GM21526 (cell line): ENCODE measurements around the gene ADAM17.
A peak's percentile ranks its signal among the peaks of the same experiment; 100 is the strongest.
"Not testable (repeated sequence)": the region's sequence is repeated elsewhere in the genome, so short reads cannot be mapped to it uniquely, and the experiment has no call there.

Experiments used
- ATAC-seq: cut with Tn5 transposase; IDR thresholded peaks from one replicate; pipeline ENCODE4 v1.9.1; 2021; ENCODE audit warnings: moderate library complexity; ENCODE audit not compliant: unreplicated experiment, low FRiP score

ADAM17 gene

DNA sequence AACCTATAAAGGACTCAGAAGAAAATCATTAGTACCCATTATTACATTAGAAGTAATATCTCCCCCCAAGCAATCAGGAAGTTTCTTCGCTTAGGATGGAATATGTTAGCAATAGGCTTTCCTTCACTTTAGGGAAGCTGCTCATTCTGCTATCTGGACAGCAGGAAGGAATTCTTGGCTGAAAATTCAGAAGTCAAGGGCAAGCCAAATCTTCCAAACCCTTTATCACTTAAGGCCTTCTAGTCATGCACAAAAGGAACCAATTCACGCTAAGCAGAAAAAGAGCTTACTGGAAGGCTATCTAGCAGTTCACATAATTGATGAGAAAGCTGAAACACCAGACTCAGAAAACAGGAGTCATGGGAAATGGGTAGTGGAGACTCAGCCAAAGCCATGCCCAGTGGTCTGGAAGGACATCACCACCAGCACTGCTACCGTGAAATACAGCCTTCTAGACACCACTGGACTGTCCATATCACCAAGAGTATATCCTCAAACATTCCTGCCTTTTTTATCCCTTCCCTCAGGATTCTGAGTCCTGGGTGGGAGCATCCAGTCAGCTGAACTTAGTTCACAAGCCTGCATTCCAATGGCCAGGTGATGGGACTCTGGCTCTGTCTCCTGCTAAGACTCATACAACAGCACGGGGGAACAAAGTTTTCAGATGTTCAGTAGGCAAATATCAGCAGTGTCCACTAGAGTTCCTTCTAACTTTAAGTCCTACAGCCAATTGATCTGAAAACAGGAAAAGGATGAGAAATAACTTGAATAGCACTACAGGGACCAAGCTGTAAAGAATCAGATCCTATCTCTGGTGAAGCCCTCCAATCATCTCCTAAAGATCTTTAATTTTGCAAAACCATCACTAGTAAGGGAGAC, 14.8 kb upstream of the ADAM17 start:
- no peak for ATAC-seq

DNA sequence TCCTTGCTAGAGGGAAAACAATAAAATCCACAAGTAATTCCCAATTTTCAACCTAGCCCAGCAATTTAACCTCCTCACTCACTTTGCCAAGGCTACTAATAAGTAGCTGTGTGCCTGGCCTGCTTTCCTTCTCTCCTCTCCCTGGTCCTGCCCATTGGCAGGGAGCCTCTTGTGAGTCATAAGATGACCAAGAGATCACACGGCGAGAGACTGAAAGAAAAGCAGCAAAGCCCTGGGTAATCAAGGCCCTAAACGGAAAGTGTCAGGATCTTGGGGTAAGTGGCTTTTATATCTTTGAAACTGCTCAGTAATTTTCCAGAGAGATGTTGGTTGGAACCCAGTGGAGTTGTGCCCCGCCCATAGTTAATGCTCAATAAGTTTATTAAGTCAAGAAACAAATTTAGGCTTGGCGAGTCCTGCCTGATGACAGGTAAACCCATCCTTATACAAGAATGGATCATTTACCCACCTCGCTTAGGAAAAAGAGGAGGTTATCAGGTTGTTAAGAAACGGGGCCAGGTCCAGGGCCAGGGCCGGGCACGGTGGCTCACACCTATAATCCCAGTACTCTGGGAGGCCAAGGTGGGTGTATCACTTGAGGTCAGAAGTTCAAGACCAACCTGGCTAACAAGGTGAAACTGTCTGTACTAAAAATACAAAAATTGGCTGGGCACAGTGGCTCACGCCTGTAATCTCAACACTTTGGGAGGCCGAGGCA, 10.0 kb upstream of the ADAM17 start:
- no peak for ATAC-seq

- no peak for ATAC-seq
These were observed 5.0 kb upstream of the ADAM17 start for GRCh38 chr2:9560628-9561027.

DNA sequence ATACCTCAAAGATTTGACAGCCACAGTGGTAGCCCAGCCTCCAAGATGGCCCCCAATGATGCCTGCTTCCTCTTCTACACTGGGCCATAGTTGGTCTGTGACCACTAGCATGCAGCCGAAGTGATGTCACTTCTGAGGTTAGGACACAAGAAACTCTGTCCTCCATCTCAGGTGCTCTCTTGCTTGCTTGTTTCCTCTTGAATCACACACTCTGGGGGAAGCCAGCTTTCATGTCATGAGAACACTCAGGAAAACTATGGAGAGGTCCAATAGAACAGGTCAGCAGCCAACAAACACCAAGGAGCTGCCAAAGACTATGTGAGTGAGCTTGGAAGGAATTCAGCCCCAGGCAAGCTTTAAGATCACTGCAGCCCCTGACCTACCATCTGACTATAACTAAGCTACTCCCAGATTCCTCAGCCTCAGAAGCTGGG, 3.3 kb upstream of the ADAM17 start:
- no peak for ATAC-seq

DNA sequence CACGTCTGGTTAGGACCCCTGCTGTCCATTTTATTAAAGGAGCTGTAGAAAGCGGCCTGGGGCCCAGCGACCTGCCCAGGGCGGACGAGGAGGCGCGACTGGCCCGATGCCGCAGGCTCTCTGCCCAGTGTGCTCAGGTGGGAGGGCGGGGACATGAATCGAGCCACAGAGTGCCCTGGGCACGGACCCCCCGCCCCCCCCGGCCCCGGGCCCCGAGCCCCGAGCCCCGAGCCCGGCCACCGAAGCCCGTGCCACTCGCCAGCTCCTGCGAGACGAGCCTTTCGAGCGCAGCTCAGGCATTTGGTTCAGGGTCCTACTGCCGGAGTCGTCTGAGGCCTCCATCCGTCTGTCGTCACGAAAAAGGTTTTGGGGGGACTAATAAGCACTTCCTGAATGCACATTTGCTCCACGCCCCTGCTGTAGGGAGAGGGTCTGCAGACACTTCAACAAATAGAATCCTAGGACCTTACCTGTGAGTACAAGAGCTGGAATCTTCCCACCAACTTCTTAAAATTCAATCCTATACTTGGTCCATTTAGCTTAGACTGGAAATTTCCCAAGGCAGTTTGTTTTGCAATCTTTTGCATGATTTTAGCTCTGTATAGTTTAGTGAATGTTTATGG, 602 bp upstream of the ADAM17 start:
- peak; percentile 20 for ATAC-seq

GRCh38 chr2:9554921-9555296, 721 bp downstream of the ADAM17 start:
- ATAC-seq: no peak

DNA sequence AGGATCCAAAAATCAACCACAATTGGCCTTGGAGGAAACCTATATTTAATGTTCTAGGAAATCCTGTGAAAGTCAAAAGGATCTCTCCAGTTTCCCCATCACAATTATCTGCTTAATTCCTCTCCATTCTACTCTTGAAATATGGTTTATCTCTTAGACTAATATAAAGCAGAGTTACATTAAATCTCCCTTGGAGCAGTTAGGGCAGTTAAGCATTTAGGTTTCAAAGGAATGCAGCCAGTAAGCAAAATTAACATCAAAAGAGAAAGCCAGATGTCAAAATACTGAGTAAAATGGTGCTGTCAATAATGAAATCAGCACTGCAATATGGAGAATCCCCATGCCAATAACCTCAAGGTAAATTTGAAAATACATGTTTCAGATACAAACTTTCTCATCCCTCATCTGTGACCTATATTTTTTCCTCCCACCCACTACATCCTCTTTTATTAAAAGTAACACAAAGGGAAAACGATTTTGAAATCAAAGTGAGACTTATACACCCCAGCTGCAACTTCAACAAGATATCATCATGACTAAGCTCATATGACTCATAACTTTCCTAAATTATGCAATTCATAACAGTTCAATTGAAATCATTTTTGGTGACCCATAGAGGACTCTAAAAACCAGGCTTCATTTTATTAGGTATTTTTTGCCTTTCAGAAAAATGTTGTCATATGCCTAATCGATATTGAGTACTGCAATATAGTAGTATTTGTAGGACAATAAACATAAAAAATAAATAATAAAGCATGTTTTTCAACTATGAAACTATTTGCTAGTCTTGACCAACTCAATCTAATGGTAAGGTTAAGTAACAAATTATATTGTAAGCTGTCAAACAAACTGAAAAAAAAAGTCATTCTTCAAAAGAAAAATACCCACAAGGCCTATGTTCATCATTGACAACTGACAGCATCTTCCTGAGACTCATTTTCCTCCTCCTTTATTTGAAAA, 3.1 kb downstream of the ADAM17 start:
- ATAC-seq: no peak

DNA sequence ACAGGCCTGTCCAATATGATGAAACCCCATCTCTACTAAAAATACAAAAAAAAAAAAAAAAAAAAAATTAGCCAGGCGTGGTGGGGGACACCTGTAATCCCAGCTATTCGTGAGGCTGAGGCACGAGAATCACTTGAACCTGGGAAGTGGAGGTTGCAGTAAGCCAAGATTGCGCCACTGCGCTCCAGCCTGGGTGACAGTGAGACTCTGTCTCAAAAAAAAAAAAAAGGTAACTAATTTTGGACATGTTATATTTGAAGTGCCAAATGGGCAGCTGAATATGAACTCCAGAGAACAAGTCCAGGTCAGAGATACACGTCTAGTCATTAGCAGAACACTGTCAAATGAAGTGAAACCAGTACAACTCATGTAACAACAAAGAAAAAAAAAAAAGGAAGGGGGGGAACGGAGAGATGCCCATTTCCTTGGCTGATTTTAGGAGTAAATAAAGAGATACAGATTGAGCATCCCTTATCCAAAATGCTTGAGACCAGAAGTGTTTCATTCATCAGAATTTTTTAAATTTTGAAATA, 4.7 kb downstream of the ADAM17 start:
- not testable (repeated sequence) for ATAC-seq

DNA sequence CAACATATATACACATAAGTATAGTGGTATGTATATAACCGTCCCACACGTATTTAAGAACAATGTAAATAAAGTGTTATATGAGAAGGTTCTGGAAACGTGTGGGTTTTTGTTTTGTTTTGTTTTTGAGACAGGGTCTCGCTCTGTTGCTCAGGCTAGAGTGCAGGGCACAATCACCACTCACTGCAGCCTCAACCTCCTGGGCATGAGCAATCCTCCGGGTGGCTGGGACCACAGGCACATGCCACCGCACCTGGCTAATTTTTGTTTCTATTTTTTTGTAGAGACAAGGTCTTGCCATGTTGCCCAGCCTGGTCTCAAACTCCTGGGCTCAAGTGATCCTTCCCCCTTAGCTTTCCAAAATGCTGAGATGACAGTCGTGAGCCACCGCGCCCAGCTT, 6.2 kb downstream of the ADAM17 start:
- no peak for ATAC-seq

- ATAC-seq: peak; percentile 47
These were observed 7.1 kb downstream of the ADAM17 start for GRCh38 chr2:9548506-9548905.

- ATAC-seq: no peak
These were observed 8.2 kb downstream of the ADAM17 start for GRCh38 chr2:9547262-9547991.

- no peak for ATAC-seq
These were observed 10.1 kb downstream of the ADAM17 start for GRCh38 chr2:9545502-9545901.

DNA sequence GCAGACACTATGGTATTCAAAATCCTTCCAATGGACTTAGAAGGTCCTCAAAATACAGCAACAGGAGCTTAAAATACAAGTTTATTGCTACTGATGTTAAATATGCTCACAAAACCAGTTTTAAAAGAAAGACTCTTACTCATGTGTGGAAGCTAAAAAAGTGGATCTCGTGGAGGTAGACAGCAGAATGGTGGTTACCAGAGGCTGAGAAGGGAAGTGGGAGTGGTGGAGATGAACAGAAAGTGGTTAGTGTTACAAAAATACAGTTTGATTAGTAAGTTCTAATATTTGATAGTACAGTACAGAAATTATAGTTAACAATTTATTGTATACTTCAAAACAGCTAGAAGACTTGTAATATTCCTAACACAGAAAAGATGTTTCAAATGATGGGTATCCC, 12.1 kb downstream of the ADAM17 start:
- ATAC-seq: no peak

DNA sequence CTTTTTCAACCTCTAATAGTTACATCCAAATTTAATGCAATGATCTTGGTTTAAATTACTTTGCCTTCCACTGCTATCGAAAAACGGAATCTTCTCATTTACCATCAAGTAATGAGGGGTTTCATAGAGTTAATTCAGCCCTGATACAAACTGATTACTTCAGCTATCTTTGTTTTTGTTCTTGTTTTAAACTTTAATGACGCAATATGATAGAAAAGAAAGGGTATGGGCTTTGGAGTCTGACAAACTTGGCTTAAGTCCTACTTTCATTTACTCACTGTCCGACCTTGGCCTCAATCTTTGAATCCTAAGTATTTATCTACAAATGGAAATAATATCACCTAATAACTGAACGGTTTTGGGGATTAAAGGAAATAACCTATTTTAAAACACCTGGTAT, 16.1 kb downstream of the ADAM17 start:
- ATAC-seq: no peak

DNA sequence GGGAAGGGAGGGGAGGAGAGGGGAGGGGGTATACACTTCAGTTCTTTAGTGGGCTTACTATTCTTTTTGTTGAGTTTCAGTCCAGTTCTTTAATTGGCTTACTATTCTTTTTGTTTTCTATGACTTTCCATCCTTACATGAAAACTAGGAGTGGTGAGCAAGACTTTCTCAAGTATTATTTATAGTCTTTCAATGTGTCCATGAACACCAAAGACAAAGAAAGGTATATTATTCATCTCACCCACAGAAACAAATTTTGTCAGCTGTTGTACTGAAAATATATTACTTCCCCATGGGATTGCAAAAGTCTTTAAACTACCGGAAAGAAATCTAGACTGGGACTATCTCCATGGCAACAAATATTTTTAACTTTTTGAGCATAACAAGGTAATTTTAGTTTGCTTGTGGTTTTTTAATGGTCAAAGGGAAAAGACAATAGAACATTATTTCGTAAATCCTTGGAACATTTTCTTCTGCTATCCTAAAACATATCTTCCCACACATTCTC, 17.6 kb downstream of the ADAM17 start:
- ATAC-seq: no peak

DNA sequence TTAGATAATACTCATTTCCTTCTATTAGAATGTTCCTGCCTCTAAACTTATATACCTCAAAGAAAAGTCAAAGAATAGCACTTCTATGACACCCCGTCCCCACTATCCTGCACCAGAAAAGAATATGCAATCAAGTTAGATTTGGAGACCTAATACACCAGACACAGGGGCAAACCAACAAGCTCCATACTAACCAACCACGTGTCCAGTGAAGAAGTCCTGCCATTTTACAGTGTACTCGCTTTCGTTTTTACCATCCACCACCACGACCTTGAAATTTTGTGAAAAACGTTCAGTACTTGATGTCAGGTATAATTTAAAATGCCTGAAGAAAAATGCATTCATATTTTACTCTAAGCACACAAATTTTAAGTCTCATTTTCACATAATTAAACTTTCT, 19.1 kb downstream of the ADAM17 start:
- no peak for ATAC-seq

DNA sequence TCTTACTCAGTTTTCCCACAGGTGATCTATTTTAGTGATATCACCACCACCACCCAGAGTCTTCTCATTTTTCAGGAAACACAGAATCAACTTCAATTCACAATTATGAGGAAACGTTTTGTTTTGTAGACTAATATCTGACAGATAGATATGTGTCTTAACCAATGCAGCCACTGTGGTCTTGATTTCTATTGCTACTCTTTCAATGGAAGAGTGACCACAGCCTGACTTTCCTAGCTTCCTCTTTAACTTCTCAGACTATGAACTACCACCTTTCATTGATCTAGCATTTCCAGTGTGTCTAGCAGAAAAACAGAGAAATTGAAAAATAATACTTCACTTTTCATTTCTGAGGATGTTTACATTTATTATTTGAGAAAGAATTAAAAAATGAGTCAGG, 20.5 kb downstream of the ADAM17 start:
- ATAC-seq: no peak

- no peak for ATAC-seq
These were observed 22.0 kb downstream of the ADAM17 start for GRCh38 chr2:9533663-9534062.

GRCh38 chr2:9532421-9532820, 23.2 kb downstream of the ADAM17 start:
- no peak for ATAC-seq
